Measurements from ENCODE around the gene TCF3.
"Not testable (repeated sequence)": the region's sequence is repeated elsewhere in the genome, so short reads cannot be mapped to it uniquely, and the experiment has no call there.

TCF3 gene

GRCh38 chr19:1672769-1673644 is 20.6 kb upstream of the TCF3 start:
- DNase-seq (ENCODE audit: low read depth): no peak

GRCh38 chr19:1672038-1672768 is 19.8 kb upstream of the TCF3 start:
- DNase-seq (ENCODE audit: low read depth): peak; percentile 25

- no peak for DNase-seq (ENCODE audit: low read depth)
These were observed 19.3 kb upstream of the TCF3 start for GRCh38 chr19:1671716-1672037.

GRCh38 chr19:1670747-1671146 is 18.3 kb upstream of the TCF3 start:
- not testable (repeated sequence) for DNase-seq (ENCODE audit: low read depth)

- DNase-seq (ENCODE audit: low read depth): no peak
These were observed 16.3 kb upstream of the TCF3 start for GRCh38 chr19:1668486-1669270.

GRCh38 chr19:1668048-1668485 is 15.7 kb upstream of the TCF3 start:
- no peak for DNase-seq (ENCODE audit: low read depth)

- no peak for DNase-seq (ENCODE audit: low read depth)
These were observed 13.2 kb upstream of the TCF3 start for GRCh38 chr19:1665565-1666047.

- no peak for DNase-seq (ENCODE audit: low read depth)
These were observed 11.4 kb upstream of the TCF3 start for GRCh38 chr19:1663852-1664251.

GRCh38 chr19:1663227-1663626 is 10.8 kb upstream of the TCF3 start:
- DNase-seq (ENCODE audit: low read depth): not testable (repeated sequence)

GRCh38 chr19:1661995-1662394 is 9.6 kb upstream of the TCF3 start:
- no peak for DNase-seq (ENCODE audit: low read depth)

- DNase-seq (ENCODE audit: low read depth): no peak
These were observed 6.6 kb upstream of the TCF3 start for GRCh38 chr19:1659084-1659427.

- no peak for DNase-seq (ENCODE audit: low read depth)
These were observed 6.0 kb upstream of the TCF3 start for GRCh38 chr19:1658150-1659083.

- DNase-seq (ENCODE audit: low read depth): no peak
These were observed 5.3 kb upstream of the TCF3 start for GRCh38 chr19:1657746-1658145.

- DNase-seq (ENCODE audit: low read depth): no peak
These were observed 4.6 kb upstream of the TCF3 start for GRCh38 chr19:1656988-1657536.

GRCh38 chr19:1655987-1656608 is 3.7 kb upstream of the TCF3 start:
- DNase-seq (ENCODE audit: low read depth): no peak

- no peak for DNase-seq (ENCODE audit: low read depth)
These were observed 2.9 kb upstream of the TCF3 start for GRCh38 chr19:1655131-1655981.

GRCh38 chr19:1654178-1654792 is 1.9 kb upstream of the TCF3 start:
- no peak for DNase-seq (ENCODE audit: low read depth)

GRCh38 chr19:1653300-1653628 is 849 bp upstream of the TCF3 start:
- DNase-seq (ENCODE audit: low read depth): no peak

- peak; percentile 29 for DNase-seq (ENCODE audit: low read depth)
These were observed 685 bp downstream of the TCF3 start for GRCh38 chr19:1651568-1652291.

All from T follicular helper cell (primary cell).